Hindlimb muscle (tissue), 1 donor: ENCODE data around the gene ANXA8. TPM values are rescaled to one million over a fixed set of nuclear protein-coding genes. Genes with fewer than 3 reads are reported as not detected.
"Not testable (repeated sequence)": the region's sequence is repeated elsewhere in the genome, so short reads cannot be mapped to it uniquely, and the experiment has no call there.

Source experiments
- DNase-seq: peaks from one replicate; pipeline ENCODE4 v3.0.0-alpha.2; 2013
- polyA plus RNA-seq: library from polyadenylated mRNA; unstranded; fragments of 120-200 nt; gene quantifications from one replicate; pipeline ENCODE4 v1.2.1, GENCODE V29; 2013; ENCODE audit not compliant: insufficient read length

Gene ANXA8
- not detected for polyA plus RNA-seq

- DNase-seq: not testable (repeated sequence)
Observed at GRCh38 chr10:47483923-47484322, at the start of gene ANXA8. Gene ANXA8, minus strand, starts transcription at chr10:47484115. Its CDS starts 182 bp downstream, at chr10:47483933.

- DNase-seq: not testable (repeated sequence)
Observed at GRCh38 chr10:47523475-47523874, 39.6 kb upstream of the ANXA8 start, which contains the start of gene AGAP9. Gene AGAP9, minus strand, starts transcription at chr10:47523638. Its CDS starts 112 bp downstream, at chr10:47523526.

- peak; percentile 24 for DNase-seq
Observed at GRCh38 chr10:47502313-47502712, 18.4 kb upstream of the ANXA8 start.

- DNase-seq: not testable (repeated sequence)
Observed at GRCh38 chr10:47494226-47494625, 10.3 kb upstream of the ANXA8 start.

- not testable (repeated sequence) for DNase-seq
Observed at GRCh38 chr10:47491600-47491999, 7.7 kb upstream of the ANXA8 start, which contains the start of gene FAM25G. Gene FAM25G, minus strand, starts transcription at chr10:47491700. Its CDS starts 26 bp downstream, at chr10:47491674.

GRCh38 chr10:47489630-47490029 is 5.7 kb upstream of the ANXA8 start:
- DNase-seq: not testable (repeated sequence)

- DNase-seq: not testable (repeated sequence)
Observed at GRCh38 chr10:47485943-47486342, 2.0 kb upstream of the ANXA8 start.

- not testable (repeated sequence) for DNase-seq
Observed at GRCh38 chr10:47484786-47485185, 871 bp upstream of the ANXA8 start.

GRCh38 chr10:47482367-47482766 is 1.5 kb downstream of the ANXA8 start:
- DNase-seq: not testable (repeated sequence)

GRCh38 chr10:47481768-47482181 is 2.1 kb downstream of the ANXA8 start:
- DNase-seq: not testable (repeated sequence)

GRCh38 chr10:47481182-47481766 is 2.6 kb downstream of the ANXA8 start:
- DNase-seq: not testable (repeated sequence)

GRCh38 chr10:47480133-47480532 is 3.8 kb downstream of the ANXA8 start:
- DNase-seq: not testable (repeated sequence)

GRCh38 chr10:47478114-47478513 is 5.8 kb downstream of the ANXA8 start:
- DNase-seq: not testable (repeated sequence)

- DNase-seq: not testable (repeated sequence)
Observed at GRCh38 chr10:47477078-47477477, 6.8 kb downstream of the ANXA8 start.

- DNase-seq: not testable (repeated sequence)
Observed at GRCh38 chr10:47475101-47475500, 8.8 kb downstream of the ANXA8 start.

- DNase-seq: not testable (repeated sequence)
Observed at GRCh38 chr10:47473516-47473915, 10.4 kb downstream of the ANXA8 start.

- not testable (repeated sequence) for DNase-seq
Observed at GRCh38 chr10:47472647-47473046, 11.3 kb downstream of the ANXA8 start.

GRCh38 chr10:47472072-47472471 is 11.8 kb downstream of the ANXA8 start:
- not testable (repeated sequence) for DNase-seq

- not testable (repeated sequence) for DNase-seq
Observed at GRCh38 chr10:47468731-47469528, 15.0 kb downstream of the ANXA8 start.

- not testable (repeated sequence) for DNase-seq
Observed at GRCh38 chr10:47467957-47468356, 16.0 kb downstream of the ANXA8 start.

GRCh38 chr10:47467458-47467857 is 16.5 kb downstream of the ANXA8 start:
- not testable (repeated sequence) for DNase-seq

GRCh38 chr10:47465216-47465917 is 18.5 kb downstream of the ANXA8 start:
- not testable (repeated sequence) for DNase-seq
